Measurements from ENCODE around the gene NXPH4. TPM values are rescaled to one million over a fixed set of nuclear protein-coding genes. Genes with fewer than 3 reads are reported as not detected.

NXPH4 gene
- total RNA-seq, 1 experiment from 2014 or later, result 20.3 TPM

- no peak for DNase-seq
- peaks cover 62% of the 10 kb centered on the region for H3F3A ChIP-seq (ENCODE audit: insufficient read depth, low read depth)
- peak overlapping the region; percentile 97 for H3K4me2 ChIP-seq
- no peaks in the 10 kb centered on the region for H3K27me3 ChIP-seq (ENCODE audit: insufficient read depth, low read depth)
- no peaks in the 10 kb centered on the region for H3K9me2 ChIP-seq (ENCODE audit: insufficient read depth)
- H4K20me1 ChIP-seq (ENCODE audit: insufficient read depth), result peaks cover 28% of the 10 kb centered on the region
- intact Hi-C loops (cut with micrococcal nuclease; ENCODE audit: unreplicated experiment), result no loop called here
- peaks cover 30% of the 10 kb centered on the region for H3K4me1 ChIP-seq (replicated peaks; ENCODE audit: insufficient read depth)
- no peaks in the 10 kb centered on the region for H3K9me3 ChIP-seq (ENCODE audit: insufficient read depth, low read depth)
- CTCF ChIA-PET, result no interaction called here
- H3K27ac ChIP-seq, result peak overlapping the region; percentile 97; the same call in 1 of the 2 replicates
- H3K4me3 ChIP-seq, result peak overlapping the region; percentile 95
- no TSS peak for BruUV-seq (replicated peaks)
- H3K79me2 ChIP-seq (ENCODE audit: low read depth), result peaks cover 45% of the 10 kb centered on the region
- H2AFZ ChIP-seq, result no peak overlapping the region
- POLR2A ChIA-PET (ENCODE audit: unreplicated experiment), result interaction anchor here (0.6 kb wide), 1 partner anchor 60 kb away, joined by 3 read pairs; no protein-coding TSS in a partner anchor
- H3K36me3 ChIP-seq (ENCODE audit: low read depth), result peaks cover 38% of the 10 kb centered on the region
- no peak for TF ChIP-seq CTCF (conservative IDR thresholded peaks at IDR 0.05)
These were observed 14.9 kb downstream of the NXPH4 start for GRCh38 chr12:57231276-57232021.

DNA sequence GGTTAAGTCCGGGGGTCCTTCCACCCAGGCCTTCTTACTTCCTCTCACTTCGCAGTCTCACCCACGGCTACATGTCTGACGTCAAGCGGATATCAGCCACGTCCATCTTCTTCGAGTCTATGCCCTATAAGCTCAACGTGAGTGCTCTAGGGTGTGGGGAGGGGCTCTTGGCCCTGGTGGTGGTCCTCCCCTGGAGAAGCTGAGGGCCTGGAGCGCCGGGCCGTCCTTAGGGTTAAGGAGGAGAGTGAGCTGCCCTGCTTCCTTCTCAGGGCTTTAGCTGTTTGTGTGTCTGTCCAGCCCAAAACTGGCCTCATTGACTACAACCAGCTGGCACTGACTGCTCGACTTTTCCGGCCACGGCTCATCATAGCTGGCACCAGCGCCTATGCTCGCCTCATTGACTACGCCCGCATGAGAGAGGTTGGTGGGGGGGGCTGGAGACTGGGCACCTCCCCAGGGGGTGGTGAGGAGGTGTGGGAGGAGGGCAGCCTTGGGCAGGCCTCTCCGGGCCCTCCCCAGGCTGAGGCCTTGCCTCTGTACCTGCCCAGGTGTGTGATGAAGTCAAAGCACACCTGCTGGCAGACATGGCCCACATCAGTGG lies 15.7 kb downstream of the NXPH4 start:
- Histone ChIP-seq H3K4me3 (no peak overlapping the region; the same call in 1 of the 2 replicates), H2AFZ (no peak overlapping the region), H3K9me2 (ENCODE audit: insufficient read depth) (no peaks in the 10 kb centered on the region), H3F3A (ENCODE audit: insufficient read depth, low read depth) (peaks cover 68% of the 10 kb centered on the region), H3K27me3 (ENCODE audit: insufficient read depth, low read depth) (no peaks in the 10 kb centered on the region), H4K20me1 (ENCODE audit: insufficient read depth) (peaks cover 28% of the 10 kb centered on the region), H3K36me3 (ENCODE audit: low read depth) (peaks cover 38% of the 10 kb centered on the region), H3K79me2 (ENCODE audit: low read depth) (peaks cover 45% of the 10 kb centered on the region), H3K9me3 (ENCODE audit: insufficient read depth, low read depth) (no peaks in the 10 kb centered on the region), H3K4me2 (peak overlapping the region; percentile 97), H3K4me1 (replicated peaks; ENCODE audit: insufficient read depth) (peaks cover 33% of the 10 kb centered on the region), H3K27ac (no peak overlapping the region)
- ChIA-PET POLR2A (ENCODE audit: unreplicated experiment) (interaction anchor here (0.6 kb wide), 1 partner anchor 61 kb away, joined by 3 read pairs; no protein-coding TSS in a partner anchor), CTCF (no interaction called here)
- no TSS peak for BruUV-seq (replicated peaks)
- TF ChIP-seq CTCF (conservative IDR thresholded peaks at IDR 0.05) (no peak), EZH2 (IDR thresholded peaks at IDR 0.05; ENCODE audit: low read depth) (no peak)
- DNase-seq, result no peak
- intact Hi-C loops (cut with micrococcal nuclease; ENCODE audit: unreplicated experiment), result no loop called here

DNA sequence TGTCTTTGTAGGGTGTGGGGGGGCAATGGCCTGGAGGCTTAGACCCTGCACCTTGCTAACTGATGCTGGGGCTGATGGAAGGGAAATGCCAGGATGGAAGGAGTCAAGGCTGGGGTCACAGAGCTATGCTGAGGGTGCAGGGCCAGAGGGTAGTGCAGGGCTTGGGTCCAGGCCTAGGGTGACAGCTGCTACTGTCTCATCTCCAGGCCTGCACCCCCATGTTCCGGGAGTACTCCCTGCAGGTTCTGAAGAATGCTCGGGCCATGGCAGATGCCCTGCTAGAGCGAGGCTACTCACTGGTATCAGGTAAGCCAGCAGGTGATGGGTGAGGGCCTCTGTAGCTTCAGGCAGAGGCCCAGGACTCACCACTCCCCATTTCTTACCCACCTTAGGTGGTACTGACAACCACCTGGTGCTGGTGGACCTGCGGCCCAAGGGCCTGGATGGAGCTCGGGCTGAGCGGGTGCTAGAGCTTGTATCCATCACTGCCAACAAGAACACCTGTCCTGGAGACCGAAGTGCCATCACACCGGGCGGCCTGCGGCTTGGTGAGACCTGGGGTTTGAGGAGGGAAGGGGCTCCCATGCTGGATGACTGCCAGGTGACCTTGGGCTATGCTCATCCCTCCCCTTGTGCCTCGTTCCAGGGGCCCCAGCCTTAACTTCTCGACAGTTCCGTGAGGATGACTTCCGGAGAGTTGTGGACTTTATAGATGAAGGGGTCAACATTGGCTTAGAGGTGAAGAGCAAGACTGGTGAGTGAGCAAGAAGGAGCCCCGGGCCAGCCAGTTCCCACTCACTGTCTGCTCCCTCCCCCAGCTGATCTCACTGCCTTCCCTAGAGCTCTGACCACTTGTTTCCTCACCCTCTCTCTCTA lies 17.0 kb downstream of the NXPH4 start:
- CTCF ChIA-PET, result no interaction called here
- intact Hi-C loops (cut with micrococcal nuclease; ENCODE audit: unreplicated experiment), result no loop called here
- Histone ChIP-seq H3K79me2 (ENCODE audit: low read depth) (peaks cover 44% of the 10 kb centered on the region), H3K9me3 (ENCODE audit: insufficient read depth, low read depth) (no peaks in the 10 kb centered on the region), H4K20me1 (ENCODE audit: insufficient read depth) (peaks cover 28% of the 10 kb centered on the region), H3K27me3 (ENCODE audit: insufficient read depth, low read depth) (no peaks in the 10 kb centered on the region), H3K27ac (no peak overlapping the region), H3F3A (ENCODE audit: insufficient read depth, low read depth) (peaks cover 78% of the 10 kb centered on the region), H3K4me2 (no peak overlapping the region), H2AFZ (no peak overlapping the region), H3K9me2 (ENCODE audit: insufficient read depth) (no peaks in the 10 kb centered on the region), H3K4me1 (replicated peaks; ENCODE audit: insufficient read depth) (peaks cover 26% of the 10 kb centered on the region), H3K36me3 (ENCODE audit: low read depth) (peaks cover 38% of the 10 kb centered on the region), H3K4me3 (no peak overlapping the region)
- BruUV-seq (replicated peaks), result no TSS peak
- TF ChIP-seq CTCF (conservative IDR thresholded peaks at IDR 0.05) (no peak), EZH2 (IDR thresholded peaks at IDR 0.05; ENCODE audit: low read depth) (no peak)
- no peak for DNase-seq
- POLR2A ChIA-PET (ENCODE audit: unreplicated experiment), result no interaction called here

All from PC-9 (cell line).